Measurements from ENCODE around the gene VSTM4.

GRCh38 chr10:49120911-49121310 lies 5.6 kb upstream of the VSTM4 start:
- TF ChIP-seq CTCF (IDR thresholded peaks at IDR 0.05; ENCODE audit: insufficient read depth, low read length) = no peak
- no peak for TF ChIP-seq POLR2AphosphoS5 (IDR thresholded peaks at IDR 0.05; ENCODE audit: low read depth)
- TF ChIP-seq REST (IDR thresholded peaks at IDR 0.05; ENCODE audit: insufficient replicate concordance, low read depth) = no peak

Measured in HL-60 (cell line).